IMR-90 (cell line): ENCODE measurements around the gene PLAA. TPM values are rescaled to one million over a fixed set of nuclear protein-coding genes. Genes with fewer than 3 reads are reported as not detected.

ENCODE experiments used
- ATAC-seq: fragments of 200-7000 bp; cut with Tn5 transposase; 2 replicates; pipeline ENCODE4 v1.9.1; 2020; ENCODE audit warnings: low read depth, mild to moderate bottlenecking, moderate library complexity
- BruUV-seq: library from RNA; stranded (reverse); fragments of 400-500 nt; replicated peaks from 2 replicates; lab custom pipeline; 2021; lab: Mats Ljungman, UMichigan
- CTCF ChIA-PET: fragments of 300-600 bp; formaldehyde crosslinking; extraction: SDS; loops from one replicate; lab custom pipeline; 2021; ENCODE audit warnings: antibody characterized with exemption; lab: Yijun Ruan, JAX
- POLR2A ChIA-PET: fragments of 300-600 bp; sonication (Branson Sonifier 250); formaldehyde crosslinking; loops from one replicate; lab custom pipeline; 2022; ENCODE audit warnings: antibody characterized with exemption; ENCODE audit not compliant: unreplicated experiment; lab: Charles Lee
- DNase-seq: peaks from one replicate; pipeline ENCODE4 v3.0.0; 2013
- H2AFZ ChIP-seq: replicated peaks from 2 replicates; pipeline ENCODE3; 2013; ENCODE audit warnings: low read length, mild to moderate bottlenecking; ENCODE audit not compliant: poor library complexity
- H2AK5ac ChIP-seq: 2 replicates; pipeline ENCODE4 v1.6.1; 2013; ENCODE audit warnings: low read depth, low read length, inconsistent platforms
- H2AK9ac ChIP-seq: replicated peaks from 2 replicates; pipeline ENCODE3; 2013; ENCODE audit warnings: mild to moderate bottlenecking, low read depth, low read length, moderate library complexity; ENCODE audit not compliant: poor library complexity
- H2BK120ac ChIP-seq: 2 replicates; pipeline ENCODE4 v1.6.1; 2013; ENCODE audit warnings: low read depth, low read length, inconsistent platforms
- H2BK15ac ChIP-seq: 3 replicates; pipeline ENCODE4 v1.6.1; 2013; ENCODE audit warnings: low read depth, low read length, inconsistent platforms
- H2BK20ac ChIP-seq: 2 replicates; pipeline ENCODE4 v1.6.1; 2013; ENCODE audit warnings: low read depth, mild to moderate bottlenecking, inconsistent platforms, low read length, moderate library complexity
- H2BK5ac ChIP-seq: 2 replicates; pipeline ENCODE4 v1.6.1; 2013; ENCODE audit warnings: mild to moderate bottlenecking, low read depth, low read length, inconsistent platforms; ENCODE audit not compliant: poor library complexity, severe bottlenecking
- H3K14ac ChIP-seq: replicated peaks from 2 replicates; pipeline ENCODE4 v1.6.1; 2013; ENCODE audit warnings: low read depth, low read length, inconsistent platforms
- H3K18ac ChIP-seq: 2 replicates; pipeline ENCODE4 v1.6.1; 2013; ENCODE audit warnings: low read depth, low read length, control low read depth
- H3K23ac ChIP-seq: 2 replicates; pipeline ENCODE4 v1.6.1; 2013; ENCODE audit warnings: low read depth, low read length, inconsistent platforms
- H3K27ac ChIP-seq: 2 replicates; pipeline ENCODE4 v1.5.1; 2013; ENCODE audit warnings: mild to moderate bottlenecking, control low read depth, low read length; ENCODE audit not compliant: insufficient read depth
- H3K27me3 ChIP-seq: 2 replicates; pipeline ENCODE4 v1.6.1; 2013; ENCODE audit warnings: low read length; ENCODE audit not compliant: control insufficient read depth, insufficient read depth
- H3K36me3 ChIP-seq: 2 replicates; pipeline ENCODE4 v1.6.1; 2013; ENCODE audit warnings: low read length, mixed read lengths; ENCODE audit not compliant: control insufficient read depth, insufficient read depth
- H3K4ac ChIP-seq: 2 replicates; pipeline ENCODE4 v1.6.1; 2013; ENCODE audit warnings: low read depth, low read length, inconsistent platforms
- H3K4me1 ChIP-seq: 2 replicates; pipeline ENCODE4 v1.6.1; 2013; ENCODE audit warnings: low read length, mixed read lengths; ENCODE audit not compliant: control insufficient read depth, insufficient read depth
- H3K4me2 ChIP-seq: 2 replicates; pipeline ENCODE4 v1.6.1; 2013; ENCODE audit warnings: low read depth, mild to moderate bottlenecking, control low read depth, low read length, moderate library complexity
- H3K4me3 ChIP-seq: 2 replicates; pipeline ENCODE4 v1.5.1; 2013; ENCODE audit warnings: low read depth, mild to moderate bottlenecking, control low read depth, low read length, moderate library complexity; ENCODE audit not compliant: insufficient read depth
- H3K56ac ChIP-seq: 2 replicates; pipeline ENCODE4 v1.6.1; 2013; ENCODE audit warnings: low read length, inconsistent platforms; ENCODE audit not compliant: insufficient read depth; ENCODE audit errors: extremely low read depth
- H3K79me1 ChIP-seq, 2 experiments: 2 replicates each; pipeline ENCODE4 v1.6.1; 2013; ENCODE audit warnings: low read length in 2 of 2, inconsistent platforms in 1 of 2, low read depth in 1 of 2
- H3K9ac ChIP-seq: 2 replicates; pipeline ENCODE4 v1.6.1; 2013; ENCODE audit warnings: low read depth, low read length, control low read depth
- H3K9me1 ChIP-seq: 2 replicates; pipeline ENCODE4 v1.6.1; 2013; ENCODE audit warnings: low read length, inconsistent platforms; ENCODE audit not compliant: insufficient read depth
- H3K9me3 ChIP-seq: 2 replicates; pipeline ENCODE4 v1.6.1; 2013; ENCODE audit warnings: low read length; ENCODE audit not compliant: control insufficient read depth, insufficient read depth
- H4K20me1 ChIP-seq: 2 replicates; pipeline ENCODE4 v1.6.1; 2013; ENCODE audit warnings: low read length, inconsistent platforms; ENCODE audit not compliant: insufficient read depth
- H4K5ac ChIP-seq: 2 replicates; pipeline ENCODE4 v1.6.1; 2013; ENCODE audit warnings: mild to moderate bottlenecking, low read depth, low read length, control low read depth
- H4K8ac ChIP-seq, 2 experiments: 2 replicates each; pipeline ENCODE4 v1.6.1; 2013; ENCODE audit warnings: low read depth in 2 of 2, low read length in 2 of 2, control low read depth in 1 of 2, inconsistent platforms in 1 of 2
- H4K91ac ChIP-seq: 2 replicates; pipeline ENCODE4 v1.6.1; 2013; ENCODE audit warnings: low read depth, low read length, inconsistent platforms; ENCODE audit not compliant: insufficient read depth
- BHLHE40 ChIP-seq: fragments of 150-350 bp; IDR thresholded peaks from 2 replicates; pipeline ENCODE4 v1.6.1; 2016; ENCODE audit warnings: mild to moderate bottlenecking, low read depth, low read length
- ELK1 ChIP-seq: fragments of 150-350 bp; IDR thresholded peaks from 2 replicates; pipeline ENCODE4 v1.6.1; 2016; ENCODE audit warnings: low read depth, mild to moderate bottlenecking, low read length, moderate library complexity, borderline replicate concordance
- MAFK ChIP-seq: IDR thresholded peaks from 2 replicates; pipeline ENCODE4 v1.6.1; 2012; ENCODE audit warnings: low read depth, low read length, improper control_type of control experiment
- WGBS, 2 experiments: methylation state at CpG; one replicate each; pipeline versions ENCODE4 v1.1.5 to v1.1.7; 2013; ENCODE audit warnings: missing lambda C conversion rate in 2 of 2; ENCODE audit not compliant: insufficient read length in 1 of 2; ENCODE audit errors: extremely low coverage in 2 of 2; 5-methylcytosine and 5-hydroxymethylcytosine counted together
- dilution Hi-C: fragments of 300-500 bp; cut with HindIII; formaldehyde crosslinking; loops from one replicate; pipeline ENCODE4 v1.14.3; 2018; ENCODE audit warnings: low sequenced_read_pairs; ENCODE audit not compliant: unreplicated experiment
- in situ Hi-C: fragments of 300-500 bp; cut with MboI; formaldehyde crosslinking; loops from 3 replicates; pipeline ENCODE4 v1.14.3; 2019; ENCODE audit warnings: low sequenced_read_pairs, inconsistent platforms, mixed read lengths
- intact Hi-C: fragments of 100-400 bp; cut with micrococcal nuclease; formaldehyde crosslinking; loops from 2 replicates; pipeline ENCODE4 v1.10.0; 2022
- polyA plus RNA-seq, 3 experiments: library from polyadenylated mRNA; depleted of rRNA; stranded (reverse); fragments of >200 nt; gene quantifications; 2 replicates each; pipeline ENCODE4 v1.2.3, GENCODE V29; 2012; ENCODE audit warnings: low replicate concordance in 1 of 3
- total RNA-seq: library from RNA; depleted of rRNA; stranded (reverse); fragments of >200 nt; gene quantifications from 2 replicates; pipeline ENCODE4 v1.2.3, GENCODE V29; 2012

Gene PLAA
- total and polyA plus RNA-seq, 2 of the 4 experiments (the other 2 are of a cell fraction): 18.2 to 24.4 TPM

- Histone ChIP-seq H3K18ac (no peak overlapping the region), H3K23ac (peak overlapping the region; percentile 92), H4K8ac (peak overlapping the region; percentile 65 to 93), H4K5ac (peak overlapping the region; percentile 61; the same call in 1 of the 2 replicates), H3K4me2 (peak overlapping the region; percentile 78), H4K91ac (no peak overlapping the region), H4K20me1 (no peaks in the 10 kb centered on the region), H2BK5ac (peak overlapping the region; percentile 81), H3K4me3 (peak overlapping the region; percentile 67), H2BK120ac (peak overlapping the region; percentile 59; the same call in 1 of the 2 replicates), H2BK20ac (no peak overlapping the region), H3K36me3 (peaks cover under 1% of the 10 kb centered on the region; the same call in 1 of the 2 replicates), H3K27me3 (no peaks in the 10 kb centered on the region), H3K27ac (peak overlapping the region; percentile 92), H3K14ac (peak overlapping the region; percentile 85), H3K9me1 (peaks cover 4% of the 10 kb centered on the region), H2AK9ac (no peak overlapping the region), H2BK15ac (no peak overlapping the region), H3K4me1 (no peaks in the 10 kb centered on the region), H3K9me3 (no peaks in the 10 kb centered on the region), H3K79me1 (peaks cover 14 to 21% of the 10 kb centered on the region in 2 experiments), H3K9ac (peak overlapping the region; percentile 98), H2AFZ (peak overlapping the region; percentile 98), H2AK5ac (no peak overlapping the region), H3K56ac (peak overlapping the region; percentile 76), H3K4ac (peak overlapping the region; percentile 89)
- in situ Hi-C loops (no loop called here), dilution Hi-C loops (no loop called here), intact Hi-C loops (loop anchor here (5.0 kb wide), 1 partner anchor 170 kb away; no protein-coding TSS in a partner anchor)
- BruUV-seq: no TSS peak
- no peak for TF ChIP-seq ELK1
- no peak for TF ChIP-seq BHLHE40
- no peak for TF ChIP-seq MAFK
- WGBS, 2 experiments: no CpG with 5 or more reads among the region's 6 CpGs
- POLR2A ChIA-PET: no interaction called here
- DNase-seq (no peak), ATAC-seq (no peak)
- CTCF ChIA-PET: no interaction called here
Measured at GRCh38 chr9:26956860-26957233, 9.8 kb upstream of the PLAA start.
